Measurements from ENCODE around the gene CC2D1A. TPM values are rescaled to one million over a fixed set of nuclear protein-coding genes. Genes with fewer than 3 reads are reported as not detected.

CC2D1A gene
- total RNA-seq, 1 donor from 2014 or later: 22.6 TPM

DNA sequence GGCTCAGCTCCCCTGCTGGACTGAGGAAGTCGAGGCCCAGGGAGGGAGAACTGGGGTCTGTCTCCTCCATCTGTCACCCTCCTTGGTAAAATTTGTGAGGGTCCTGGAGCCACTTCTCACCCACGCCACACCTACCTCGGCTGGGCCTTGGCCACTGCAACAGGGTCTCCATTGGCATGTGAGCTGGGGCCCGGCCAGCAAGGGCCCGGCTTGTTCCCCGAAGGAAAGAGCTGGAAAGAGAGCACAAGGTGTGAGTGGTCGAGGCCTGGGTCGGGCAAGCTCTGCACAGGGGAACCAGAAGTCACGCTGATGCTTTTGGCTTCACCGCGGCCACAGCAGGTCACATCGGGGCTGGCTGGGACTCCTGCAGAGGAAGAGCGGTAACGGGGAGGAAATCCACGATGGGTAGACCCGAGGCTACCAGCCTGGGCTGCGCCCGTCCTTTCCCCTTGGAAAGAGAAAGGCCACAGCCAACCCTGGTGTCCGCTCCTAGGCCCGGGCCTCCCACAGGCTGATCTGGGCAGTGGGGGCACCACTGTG, 20.1 kb upstream of the CC2D1A start:
- Histone ChIP-seq H3K27me3 (ENCODE audit: insufficient read depth, low read length) (peaks cover 2% of the 10 kb centered on the region), H4K20me1 (ENCODE audit: insufficient read depth, low read length) (no peaks in the 10 kb centered on the region), H3K9ac (ENCODE audit: low read length) (no peak overlapping the region), H3K9me3 (ENCODE audit: insufficient read depth, low read depth, low read length) (no peaks in the 10 kb centered on the region), H2AFZ (ENCODE audit: low read depth, low read length) (no peak overlapping the region), H3K4me3 (ENCODE audit: insufficient read depth, low read depth, low read length) (no peak overlapping the region), H3K4me1 (ENCODE audit: insufficient read depth, low read length) (peaks cover 17% of the 10 kb centered on the region), H3K4me2 (ENCODE audit: low read length) (no peak overlapping the region), H3K27ac (ENCODE audit: low read depth, low read length) (no peak overlapping the region), H3K79me2 (ENCODE audit: insufficient read depth, low read length) (no peaks in the 10 kb centered on the region), H3K36me3 (ENCODE audit: insufficient read depth, low read length) (no peaks in the 10 kb centered on the region)
- Mint-ChIP-seq H3K9me3 (ENCODE audit: unreplicated experiment) (no peaks in the 10 kb centered on the region), H3K4me1 (ENCODE audit: low read depth, unreplicated experiment) (peaks cover 11% of the 10 kb centered on the region), H3K27ac (ENCODE audit: unreplicated experiment) (no peak overlapping the region), H3K4me3 (ENCODE audit: unreplicated experiment) (no peak overlapping the region), H3K27me3 (ENCODE audit: low read depth, unreplicated experiment) (peaks cover 11% of the 10 kb centered on the region), H3K36me3 (ENCODE audit: low read depth, unreplicated experiment) (peaks cover 1% of the 10 kb centered on the region)
- TF ChIP-seq EZH2 (IDR thresholded peaks at IDR 0.05; ENCODE audit: insufficient read depth, low read length): no peak
- TF ChIP-seq, protein P1, sequence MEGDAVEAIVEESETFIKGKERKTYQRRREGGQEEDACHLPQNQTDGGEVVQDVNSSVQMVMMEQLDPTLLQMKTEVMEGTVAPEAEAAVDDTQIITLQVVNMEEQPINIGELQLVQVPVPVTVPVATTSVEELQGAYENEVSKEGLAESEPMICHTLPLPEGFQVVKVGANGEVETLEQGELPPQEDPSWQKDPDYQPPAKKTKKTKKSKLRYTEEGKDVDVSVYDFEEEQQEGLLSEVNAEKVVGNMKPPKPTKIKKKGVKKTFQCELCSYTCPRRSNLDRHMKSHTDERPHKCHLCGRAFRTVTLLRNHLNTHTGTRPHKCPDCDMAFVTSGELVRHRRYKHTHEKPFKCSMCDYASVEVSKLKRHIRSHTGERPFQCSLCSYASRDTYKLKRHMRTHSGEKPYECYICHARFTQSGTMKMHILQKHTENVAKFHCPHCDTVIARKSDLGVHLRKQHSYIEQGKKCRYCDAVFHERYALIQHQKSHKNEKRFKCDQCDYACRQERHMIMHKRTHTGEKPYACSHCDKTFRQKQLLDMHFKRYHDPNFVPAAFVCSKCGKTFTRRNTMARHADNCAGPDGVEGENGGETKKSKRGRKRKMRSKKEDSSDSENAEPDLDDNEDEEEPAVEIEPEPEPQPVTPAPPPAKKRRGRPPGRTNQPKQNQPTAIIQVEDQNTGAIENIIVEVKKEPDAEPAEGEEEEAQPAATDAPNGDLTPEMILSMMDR (IDR thresholded peaks at IDR 0.05; ENCODE audit: insufficient read depth, low read depth, low read length): no peak
- FAIRE-seq: no peak
- DNase-seq (ENCODE audit: low read depth): no peak

DNA sequence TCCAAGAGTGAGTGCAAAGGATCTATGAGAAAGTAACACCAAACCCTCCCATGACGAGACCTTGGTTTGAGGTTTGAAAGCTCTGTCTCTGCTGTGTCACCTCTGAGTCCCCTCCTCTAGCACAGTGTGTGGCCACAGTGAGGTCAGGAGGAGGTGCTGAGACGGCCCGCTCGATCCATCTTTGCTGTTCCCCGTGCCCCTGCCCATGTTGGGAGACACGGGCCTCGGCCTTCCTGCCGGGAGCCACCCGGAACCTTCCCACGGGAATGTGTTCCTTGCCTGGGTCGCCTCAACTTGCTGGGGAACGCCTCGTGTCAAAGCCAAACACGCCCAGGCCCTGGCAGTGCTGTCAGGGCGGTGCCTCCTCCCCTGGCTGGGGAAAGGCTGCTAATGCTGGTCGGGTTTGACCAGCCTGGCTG, 19.0 kb upstream of the CC2D1A start:
- Mint-ChIP-seq H3K4me1 (ENCODE audit: low read depth, unreplicated experiment) (peaks cover 3% of the 10 kb centered on the region), H3K9me3 (ENCODE audit: unreplicated experiment) (no peaks in the 10 kb centered on the region), H3K27ac (ENCODE audit: unreplicated experiment) (no peak overlapping the region), H3K27me3 (ENCODE audit: low read depth, unreplicated experiment) (peaks cover 11% of the 10 kb centered on the region), H3K36me3 (ENCODE audit: low read depth, unreplicated experiment) (peaks cover 1% of the 10 kb centered on the region), H3K4me3 (ENCODE audit: unreplicated experiment) (no peak overlapping the region)
- TF ChIP-seq EZH2 (IDR thresholded peaks at IDR 0.05; ENCODE audit: insufficient read depth, low read length): no peak
- TF ChIP-seq, protein P1 (IDR thresholded peaks at IDR 0.05; ENCODE audit: insufficient read depth, low read depth, low read length): no peak
- no peak for DNase-seq (ENCODE audit: low read depth)
- Histone ChIP-seq H3K27me3 (ENCODE audit: insufficient read depth, low read length) (peaks cover 2% of the 10 kb centered on the region), H3K9me3 (ENCODE audit: insufficient read depth, low read depth, low read length) (no peaks in the 10 kb centered on the region), H2AFZ (ENCODE audit: low read depth, low read length) (no peak overlapping the region), H3K4me1 (ENCODE audit: insufficient read depth, low read length) (peaks cover 6% of the 10 kb centered on the region), H3K4me3 (ENCODE audit: insufficient read depth, low read depth, low read length) (no peak overlapping the region), H3K9ac (ENCODE audit: low read length) (no peak overlapping the region), H3K27ac (ENCODE audit: low read depth, low read length) (no peak overlapping the region), H3K36me3 (ENCODE audit: insufficient read depth, low read length) (no peaks in the 10 kb centered on the region), H3K79me2 (ENCODE audit: insufficient read depth, low read length) (no peaks in the 10 kb centered on the region), H3K4me2 (ENCODE audit: low read length) (no peak overlapping the region), H4K20me1 (ENCODE audit: insufficient read depth, low read length) (no peaks in the 10 kb centered on the region)
- no peak for FAIRE-seq

DNA sequence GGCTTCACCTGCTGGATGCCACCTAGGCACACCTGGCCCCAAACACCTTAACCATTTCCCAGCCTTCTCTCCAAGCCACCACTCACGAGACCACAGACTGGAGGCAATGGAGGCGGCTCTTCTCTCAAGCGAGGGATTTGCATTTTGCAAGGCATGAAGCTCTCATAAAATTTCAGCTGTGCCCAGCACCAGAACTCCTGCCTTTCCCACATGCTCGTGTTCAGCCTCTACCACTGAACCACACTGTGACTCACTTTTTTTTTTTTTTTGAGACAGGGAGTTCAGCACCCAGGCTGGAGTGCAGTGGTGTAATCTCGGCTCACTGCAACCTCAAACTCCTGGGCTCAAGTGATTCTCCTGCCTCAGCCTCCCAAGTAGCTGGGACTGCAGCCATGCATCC, 18.5 kb upstream of the CC2D1A start:
- H3K4me2 ChIP-seq (ENCODE audit: low read length): no peak overlapping the region
- H3K9ac ChIP-seq (ENCODE audit: low read length): no peak overlapping the region
- Mint-ChIP-seq H3K9me3 (ENCODE audit: unreplicated experiment) (no peaks in the 10 kb centered on the region), H3K4me1 (ENCODE audit: low read depth, unreplicated experiment) (no peaks in the 10 kb centered on the region), H3K27ac (ENCODE audit: unreplicated experiment) (no peak overlapping the region), H3K4me3 (ENCODE audit: unreplicated experiment) (no peak overlapping the region), H3K27me3 (ENCODE audit: low read depth, unreplicated experiment) (peaks cover 11% of the 10 kb centered on the region), H3K36me3 (ENCODE audit: low read depth, unreplicated experiment) (peaks cover 1% of the 10 kb centered on the region)
- H4K20me1 ChIP-seq (ENCODE audit: insufficient read depth, low read length): no peaks in the 10 kb centered on the region
- H3K4me3 ChIP-seq (ENCODE audit: insufficient read depth, low read depth, low read length): no peak overlapping the region
- peaks cover 2% of the 10 kb centered on the region for H3K27me3 ChIP-seq (ENCODE audit: insufficient read depth, low read length)
- peaks cover under 1% of the 10 kb centered on the region for H3K4me1 ChIP-seq (ENCODE audit: insufficient read depth, low read length)
- TF ChIP-seq EZH2 (IDR thresholded peaks at IDR 0.05; ENCODE audit: insufficient read depth, low read length): no peak
- H3K79me2 ChIP-seq (ENCODE audit: insufficient read depth, low read length): no peaks in the 10 kb centered on the region
- no peak overlapping the region for H2AFZ ChIP-seq (ENCODE audit: low read depth, low read length)
- H3K36me3 ChIP-seq (ENCODE audit: insufficient read depth, low read length): no peaks in the 10 kb centered on the region
- H3K27ac ChIP-seq (ENCODE audit: low read depth, low read length): no peak overlapping the region
- no peaks in the 10 kb centered on the region for H3K9me3 ChIP-seq (ENCODE audit: insufficient read depth, low read depth, low read length)
- FAIRE-seq (no peak), DNase-seq (ENCODE audit: low read depth) (no peak)

Data from astrocyte (in vitro differentiated cells and primary cell).